HG03025 (cell line): ENCODE results near the gene SH3PXD2A.

ENCODE experiments used
- ATAC-seq: cut with Tn5 transposase; IDR thresholded peaks from one replicate; pipeline ENCODE4 v1.9.1; 2021; ENCODE audit warnings: mild to moderate bottlenecking, moderate library complexity; ENCODE audit not compliant: unreplicated experiment, low FRiP score

Gene SH3PXD2A

DNA sequence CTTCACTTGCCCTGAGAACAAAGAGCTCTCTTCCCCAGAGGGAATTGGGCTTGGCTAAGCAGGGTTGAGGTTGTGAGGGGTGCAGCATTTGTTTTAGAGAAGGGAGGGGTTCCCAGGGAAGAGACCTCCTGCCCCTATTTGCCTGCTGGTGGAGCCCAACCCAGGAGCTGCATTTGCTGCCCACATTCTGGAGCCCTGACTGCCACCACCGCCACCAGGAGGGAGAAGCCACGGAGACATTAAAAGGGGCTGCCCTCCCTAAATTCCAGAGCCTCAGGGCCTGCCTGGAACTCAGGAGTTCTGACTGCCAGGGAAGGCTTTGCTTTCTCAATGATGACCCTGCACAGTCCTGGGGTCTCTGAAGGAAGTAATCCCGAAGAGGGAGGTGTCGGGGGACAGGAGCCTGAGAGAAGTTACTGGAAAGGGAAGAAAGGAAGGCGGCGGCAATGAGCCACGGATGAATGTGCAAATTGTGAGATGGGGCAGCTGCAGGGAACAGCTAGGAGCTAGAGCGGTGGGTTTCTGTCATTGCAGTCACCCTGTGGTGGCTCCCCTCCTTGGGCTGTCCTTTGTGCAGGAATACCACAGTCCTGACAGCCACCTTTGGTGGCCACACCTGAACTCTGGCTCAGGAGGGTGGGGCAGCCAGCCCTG is 310.6 kb downstream of the SH3PXD2A start:
- no peak for ATAC-seq
